H9 (cell line): ENCODE results near the gene ANKS1B. TPM values are rescaled to one million over a fixed set of nuclear protein-coding genes. Genes with fewer than 3 reads are reported as not detected.

ENCODE experiments used
- DNase-seq: peaks from one replicate; pipeline ENCODE4 v3.0.0-alpha.2; 2017
- H2AFZ ChIP-seq: one replicate; pipeline ENCODE4 v1.6.1; 2013; ENCODE audit warnings: mild to moderate bottlenecking, low read length, control low read depth, moderate library complexity
- H2AK5ac ChIP-seq: 2 replicates; pipeline ENCODE4 v1.6.1; 2013; ENCODE audit warnings: low read length, control low read depth, mixed read lengths; ENCODE audit not compliant: insufficient read length
- H2BK120ac ChIP-seq: one replicate; pipeline ENCODE4 v1.6.1; 2013; ENCODE audit warnings: low read depth, mild to moderate bottlenecking, low read length, control low read depth, inconsistent platforms; ENCODE audit not compliant: poor library complexity, severe bottlenecking
- H2BK12ac ChIP-seq: 2 replicates; pipeline ENCODE4 v1.6.1; 2013; ENCODE audit warnings: low read length, control low read depth, mixed read lengths, low read depth; ENCODE audit not compliant: insufficient read length
- H2BK15ac ChIP-seq: 2 replicates; pipeline ENCODE4 v1.6.1; 2013; ENCODE audit warnings: low read depth, low read length, control low read depth
- H2BK20ac ChIP-seq: one replicate; pipeline ENCODE4 v1.6.1; 2013; ENCODE audit warnings: low read depth, mild to moderate bottlenecking, low read length, control low read depth, inconsistent platforms; ENCODE audit not compliant: poor library complexity, severe bottlenecking
- H2BK5ac ChIP-seq: 2 replicates; pipeline ENCODE4 v1.6.1; 2013; ENCODE audit warnings: low read length, control low read depth, mixed read lengths; ENCODE audit not compliant: insufficient read length
- H3K14ac ChIP-seq: 2 replicates; pipeline ENCODE4 v1.6.1; 2013; ENCODE audit warnings: low read length, control low read depth; ENCODE audit not compliant: insufficient read depth
- H3K18ac ChIP-seq: 2 replicates; pipeline ENCODE4 v1.6.1; 2013; ENCODE audit warnings: low read depth, mild to moderate bottlenecking, mixed read lengths, low read length, control low read depth; ENCODE audit not compliant: insufficient read length
- H3K23ac ChIP-seq: 2 replicates; pipeline ENCODE4 v1.6.1; 2013; ENCODE audit warnings: low read length, control low read depth, mixed read lengths, low read depth; ENCODE audit not compliant: insufficient read length
- H3K23me2 ChIP-seq: 2 replicates; pipeline ENCODE4 v1.6.1; 2013; ENCODE audit warnings: low read depth, mild to moderate bottlenecking, mixed read lengths, low read length, control low read depth; ENCODE audit not compliant: insufficient read length, poor library complexity, severe bottlenecking
- H3K27ac ChIP-seq: 2 replicates; pipeline ENCODE4 v1.5.1; 2013; ENCODE audit warnings: low read length, control low read depth, mixed read lengths, low read depth; ENCODE audit not compliant: insufficient read length
- H3K27me3 ChIP-seq: 2 replicates; pipeline ENCODE4 v1.6.1; 2013; ENCODE audit warnings: low read length, control low read depth, inconsistent platforms; ENCODE audit not compliant: insufficient read depth
- H3K4ac ChIP-seq: 2 replicates; pipeline ENCODE4 v1.6.1; 2013; ENCODE audit warnings: low read depth, mild to moderate bottlenecking, control low read depth, inconsistent platforms, low read length, moderate library complexity
- H3K4me1 ChIP-seq: 2 replicates; pipeline ENCODE4 v1.6.1; 2013; ENCODE audit warnings: low read length, control low read depth, inconsistent platforms; ENCODE audit not compliant: insufficient read depth
- H3K4me2 ChIP-seq: 2 replicates; pipeline ENCODE4 v1.6.1; 2013; ENCODE audit warnings: low read length, control low read depth, mixed read lengths; ENCODE audit not compliant: insufficient read length, insufficient read depth
- H3K56ac ChIP-seq: 2 replicates; pipeline ENCODE4 v1.6.1; 2013; ENCODE audit warnings: low read depth, mild to moderate bottlenecking, mixed read lengths, low read length, control low read depth; ENCODE audit not compliant: insufficient read length
- H3K79me1 ChIP-seq: 2 replicates; pipeline ENCODE4 v1.6.1; 2013; ENCODE audit warnings: low read depth, mild to moderate bottlenecking, moderate library complexity, low read length, control low read depth, inconsistent platforms; ENCODE audit not compliant: insufficient read depth, poor library complexity, severe bottlenecking
- H3K79me2 ChIP-seq: 2 replicates; pipeline ENCODE4 v1.6.1; 2013; ENCODE audit warnings: low read length, control low read depth, inconsistent platforms; ENCODE audit not compliant: insufficient read depth
- H3K9ac ChIP-seq: 2 replicates; pipeline ENCODE4 v1.6.1; 2013; ENCODE audit warnings: low read length, control low read depth, mixed read lengths; ENCODE audit not compliant: insufficient read length; ENCODE audit errors: extremely low read depth
- H3K9me3 ChIP-seq: one replicate; pipeline ENCODE4 v1.6.1; 2013; ENCODE audit warnings: low read depth, low read length, inconsistent platforms; ENCODE audit not compliant: control insufficient read depth
- H3T11ph ChIP-seq: one replicate; pipeline ENCODE4 v1.6.1; 2013; ENCODE audit warnings: mild to moderate bottlenecking, low read length, control low read depth, inconsistent platforms
- H4K20me1 ChIP-seq: one replicate; pipeline ENCODE4 v1.6.1; 2013; ENCODE audit not compliant: control insufficient read depth, insufficient read length, insufficient read depth
- H4K5ac ChIP-seq: 2 replicates; pipeline ENCODE4 v1.6.1; 2013; ENCODE audit warnings: low read depth, mild to moderate bottlenecking, mixed read lengths, low read length, control low read depth; ENCODE audit not compliant: insufficient read length
- H4K8ac ChIP-seq: replicated peaks from 2 replicates; pipeline ENCODE4 v1.6.1; 2013; ENCODE audit warnings: low read length, control low read depth, mixed read lengths, low read depth; ENCODE audit not compliant: insufficient read length
- H4K91ac ChIP-seq: 2 replicates; pipeline ENCODE4 v1.6.1; 2013; ENCODE audit warnings: low read depth, mild to moderate bottlenecking, moderate library complexity, mixed read lengths, low read length, control low read depth; ENCODE audit not compliant: insufficient read length
- H3K27ac Mint-ChIP-seq, 3 experiments: 2 replicates in 2 of 3; 3 replicates in 1 of 3; pipeline ENCODE4 v1.8.0; 2020 to 2021; ENCODE audit warnings: mixed read lengths in 3 of 3, mild to moderate bottlenecking in 1 of 3, moderate library complexity in 1 of 3
- H3K27me3 Mint-ChIP-seq: 2 replicates; pipeline ENCODE4 v1.8.0; 2021; ENCODE audit warnings: low read depth, mild to moderate bottlenecking, moderate library complexity, mixed read lengths
- H3K36me3 Mint-ChIP-seq, 3 experiments: 2 replicates in 2 of 3; 3 replicates in 1 of 3; pipeline ENCODE4 v1.8.0; 2020 to 2021; ENCODE audit warnings: low read depth in 3 of 3, mixed read lengths in 3 of 3; ENCODE audit not compliant: insufficient read depth in 1 of 3
- H3K4me1 Mint-ChIP-seq, 2 experiments: 2 replicates each; pipeline ENCODE4 v1.8.0; 2020; ENCODE audit warnings: mixed read lengths in 2 of 2
- H3K4me3 Mint-ChIP-seq, 2 experiments: 2 replicates in 1 of 2; 3 replicates in 1 of 2; pipeline ENCODE4 v1.8.0; 2020 to 2021; ENCODE audit warnings: mild to moderate bottlenecking in 2 of 2, mixed read lengths in 2 of 2, moderate library complexity in 1 of 2
- H3K9me3 Mint-ChIP-seq, 2 experiments: 2 replicates in 1 of 2; 3 replicates in 1 of 2; pipeline ENCODE4 v1.8.0; 2020; ENCODE audit warnings: mild to moderate bottlenecking in 2 of 2, mixed read lengths in 2 of 2, moderate library complexity in 1 of 2
- CTCF ChIP-seq: fragments of 200-600 bp; sonication (generic); conservative IDR thresholded peaks from 3 replicates; pipeline ENCODE4 v1.8.0; 2021; ENCODE audit warnings: antibody characterized with exemption, mild to moderate bottlenecking
- WGBS: extraction: QIAGEN DNeasy Blood & Tissue Kit; methylation state at CpG from one replicate; pipeline ENCODE4 v1.1.7; 2013; ENCODE audit warnings: missing lambda C conversion rate, low lambda C conversion rate, mixed read lengths; ENCODE audit not compliant: insufficient read length; ENCODE audit errors: extremely low coverage; 5-methylcytosine and 5-hydroxymethylcytosine counted together
- total RNA-seq: library from RNA; stranded (reverse); gene quantifications from 2 replicates; pipeline ENCODE4 v1.2.1, GENCODE V29; 2021

ANKS1B gene
- total RNA-seq, 1 experiment from 2014 or later = 4.1 TPM

GRCh38 chr12:99146730-99147129 is 838.0 kb downstream of the ANKS1B start:
- no peak for TF ChIP-seq CTCF
- no peaks in the 10 kb centered on the region for H3K27me3 ChIP-seq
- H3K27me3 Mint-ChIP-seq = no peaks in the 10 kb centered on the region
- no peak overlapping the region for H2BK20ac ChIP-seq
- DNase-seq = no peak
- H3K4me2 ChIP-seq = no peak overlapping the region
- no peaks in the 10 kb centered on the region for H3K9me3 ChIP-seq
- no peak overlapping the region for H4K91ac ChIP-seq
- H3K14ac ChIP-seq = no peak overlapping the region
- H3K36me3 Mint-ChIP-seq = peaks cover 4 to 5% (median 5%) of the 10 kb centered on the region in 3 experiments; a peak in 5 of 7 replicates
- H2AK5ac ChIP-seq = no peak overlapping the region
- peaks cover 4 to 7% of the 10 kb centered on the region in 2 experiments; a peak in 4 of 5 replicates for H3K9me3 Mint-ChIP-seq
- no peak overlapping the region for H3K23ac ChIP-seq
- H3K79me1 ChIP-seq = no peaks in the 10 kb centered on the region
- no peaks in the 10 kb centered on the region for H3K79me2 ChIP-seq
- H2AFZ ChIP-seq = no peak overlapping the region
- H2BK15ac ChIP-seq = no peak overlapping the region
- no CpG with 5 or more reads among the region's 5 CpGs for WGBS
- H3K9ac ChIP-seq = no peak overlapping the region
- H2BK5ac ChIP-seq = no peak overlapping the region
- H3K4me3 Mint-ChIP-seq = no peak overlapping the region
- no peak overlapping the region for H4K5ac ChIP-seq
- H3K23me2 ChIP-seq = no peaks in the 10 kb centered on the region
- H3T11ph ChIP-seq = no peak overlapping the region
- H2BK120ac ChIP-seq = no peak overlapping the region
- no peak overlapping the region for H3K27ac Mint-ChIP-seq
- H3K4ac ChIP-seq = no peak overlapping the region
- no peak overlapping the region for H2BK12ac ChIP-seq
- no peaks in the 10 kb centered on the region; the same call in 1 of the 2 replicates for H3K4me1 ChIP-seq
- no peak overlapping the region for H3K18ac ChIP-seq
- no peak overlapping the region for H4K8ac ChIP-seq
- no peak overlapping the region for H3K27ac ChIP-seq
- no peaks in the 10 kb centered on the region for H4K20me1 ChIP-seq
- no peak overlapping the region for H3K56ac ChIP-seq
- no peaks in the 10 kb centered on the region for H3K4me1 Mint-ChIP-seq
